Progenitor cell of endocrine pancreas (in vitro differentiated cells): ENCODE data around the gene SH3BGRL. TPM values are rescaled to one million over a fixed set of nuclear protein-coding genes. Genes with fewer than 3 reads are reported as not detected.

Experiments
- DNase-seq: peaks from one replicate; pipeline ENCODE4 v3.0.0; 2021; ENCODE audit warnings: low spot score; ENCODE audit not compliant: unreplicated experiment
- H3K27ac Mint-ChIP-seq: 2 replicates; pipeline ENCODE4 v1.8.0; 2021; ENCODE audit warnings: mild to moderate bottlenecking, moderate library complexity, mixed read lengths
- H3K27me3 Mint-ChIP-seq: 2 replicates; pipeline ENCODE4 v1.8.0; 2021; ENCODE audit warnings: mixed read lengths
- H3K36me3 Mint-ChIP-seq: 2 replicates; pipeline ENCODE4 v1.8.0; 2022; ENCODE audit warnings: mixed read lengths; ENCODE audit not compliant: insufficient read depth
- H3K4me1 Mint-ChIP-seq: 2 replicates; pipeline ENCODE4 v1.8.0; 2021; ENCODE audit warnings: low read depth, mixed read lengths
- H3K4me3 Mint-ChIP-seq: 2 replicates; pipeline ENCODE4 v1.8.0; 2021; ENCODE audit warnings: low read depth, mild to moderate bottlenecking, moderate library complexity, mixed read lengths
- H3K9me3 Mint-ChIP-seq: 2 replicates; pipeline ENCODE4 v1.8.0; 2021; ENCODE audit warnings: low read depth, mixed read lengths
- CTCF ChIP-seq: fragments of 200-600 bp; sonication (generic); IDR thresholded peaks from one replicate; pipeline ENCODE4 v1.5.0; 2021; ENCODE audit warnings: antibody characterized with exemption, mild to moderate bottlenecking; ENCODE audit not compliant: unreplicated experiment
- total RNA-seq: library from RNA; stranded (reverse); gene quantifications from 2 replicates; pipeline ENCODE4 v1.2.1, GENCODE V29; 2021

Gene SH3BGRL
- total RNA-seq, 1 donor from 2014 or later, result 105 TPM

GRCh38 chrX:81201071-81201470 is 831 bp upstream of the SH3BGRL start:
- Mint-ChIP-seq H3K36me3 (peaks cover 6% of the 10 kb centered on the region), H3K4me1 (peaks cover 14% of the 10 kb centered on the region), H3K27ac (peak overlapping the region; percentile 98), H3K9me3 (peaks cover 15% of the 10 kb centered on the region), H3K4me3 (peak overlapping the region; percentile 91), H3K27me3 (no peaks in the 10 kb centered on the region)
- no peak for DNase-seq
- no peak for TF ChIP-seq CTCF

GRCh38 chrX:81202456-81202819 is 536 bp downstream of the SH3BGRL start:
- Mint-ChIP-seq H3K4me3 (peak overlapping the region; percentile 91), H3K36me3 (peaks cover 6% of the 10 kb centered on the region), H3K4me1 (peaks cover 14% of the 10 kb centered on the region), H3K27ac (peak overlapping the region; percentile 98), H3K27me3 (no peaks in the 10 kb centered on the region), H3K9me3 (peaks cover 20% of the 10 kb centered on the region)
- DNase-seq, result no peak
- no peak for TF ChIP-seq CTCF

GRCh38 chrX:81202943-81203342 is 1.0 kb downstream of the SH3BGRL start:
- Mint-ChIP-seq H3K4me3 (peak overlapping the region; percentile 91), H3K27ac (peak overlapping the region; percentile 98), H3K4me1 (peaks cover 15% of the 10 kb centered on the region), H3K27me3 (no peaks in the 10 kb centered on the region), H3K36me3 (peaks cover 8% of the 10 kb centered on the region), H3K9me3 (peaks cover 23% of the 10 kb centered on the region)
- no peak for TF ChIP-seq CTCF
- no peak for DNase-seq

GRCh38 chrX:81205551-81205950 is 3.6 kb downstream of the SH3BGRL start:
- Mint-ChIP-seq H3K9me3 (peaks cover 15% of the 10 kb centered on the region), H3K27me3 (no peaks in the 10 kb centered on the region), H3K36me3 (peaks cover 9% of the 10 kb centered on the region), H3K4me1 (peaks cover 17% of the 10 kb centered on the region), H3K27ac (no peak overlapping the region), H3K4me3 (no peak overlapping the region)
- no peak for TF ChIP-seq CTCF
- no peak for DNase-seq

- Mint-ChIP-seq H3K27ac (no peak overlapping the region), H3K4me3 (no peak overlapping the region), H3K36me3 (peaks cover 13% of the 10 kb centered on the region), H3K27me3 (no peaks in the 10 kb centered on the region), H3K4me1 (peaks cover 11% of the 10 kb centered on the region), H3K9me3 (peaks cover 20% of the 10 kb centered on the region)
- TF ChIP-seq CTCF, result no peak
- DNase-seq, result no peak
Observed at GRCh38 chrX:81206476-81206875, 4.6 kb downstream of the SH3BGRL start.
